Stimulated activated CD4-positive, alpha-beta T cell treated with anti-CD3 and anti-CD28 coated beads, Interleukin-2, amount 100 ng/mL, for 24 hours (primary cell): Measurements from ENCODE around the gene GRK3.

Experiments
- DNase-seq, 2 donors: peaks; one replicate each; pipeline ENCODE4 v3.0.0-alpha.2; 2020

The GRK3 gene

GRCh38 chr22:25764270-25765015 is 200.0 kb downstream of the GRK3 start:
- DNase-seq: no peak

DNA sequence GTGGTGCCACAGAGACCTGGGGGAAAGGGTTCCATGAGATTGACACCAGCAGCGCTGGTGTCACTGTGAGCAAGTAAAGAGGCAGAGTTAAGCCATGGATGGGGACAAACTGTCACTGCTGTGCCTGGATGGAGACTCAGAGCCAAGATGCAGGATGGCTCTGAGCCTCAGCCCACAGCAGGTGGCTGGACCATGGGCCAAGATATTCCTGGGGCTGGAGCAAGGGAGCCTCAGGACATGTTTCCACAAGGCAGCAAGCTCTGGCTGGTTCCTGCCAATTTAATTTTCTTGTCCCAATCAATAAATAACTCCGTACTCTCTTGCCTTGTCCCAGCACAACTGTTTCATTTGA is 200.5 kb downstream of the GRK3 start:
- no peak for DNase-seq

- DNase-seq: no peak
Measured at GRCh38 chr22:25765801-25766200, 201.3 kb downstream of the GRK3 start.

DNA sequence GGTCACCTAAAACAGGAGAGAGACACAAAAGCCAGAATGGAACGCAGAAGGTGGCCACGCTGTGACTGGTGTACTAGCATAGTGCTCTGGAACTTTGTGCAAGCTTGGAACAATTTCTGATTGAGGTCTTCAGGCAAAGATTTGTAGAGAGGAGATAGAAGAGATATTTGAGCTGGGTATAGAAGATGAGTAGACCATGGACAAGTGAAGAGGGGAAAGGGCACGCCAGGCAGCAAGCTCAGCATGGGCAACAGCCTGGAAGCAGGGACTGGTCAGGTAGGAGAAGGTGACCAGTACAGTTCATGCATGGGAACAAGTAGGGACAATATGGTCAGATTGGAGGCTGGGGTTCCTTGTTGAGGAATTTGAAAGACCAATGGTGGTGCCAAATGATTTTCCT is 201.9 kb downstream of the GRK3 start:
- no peak for DNase-seq

GRCh38 chr22:25770333-25770732 is 205.9 kb downstream of the GRK3 start:
- no peak for DNase-seq

DNA sequence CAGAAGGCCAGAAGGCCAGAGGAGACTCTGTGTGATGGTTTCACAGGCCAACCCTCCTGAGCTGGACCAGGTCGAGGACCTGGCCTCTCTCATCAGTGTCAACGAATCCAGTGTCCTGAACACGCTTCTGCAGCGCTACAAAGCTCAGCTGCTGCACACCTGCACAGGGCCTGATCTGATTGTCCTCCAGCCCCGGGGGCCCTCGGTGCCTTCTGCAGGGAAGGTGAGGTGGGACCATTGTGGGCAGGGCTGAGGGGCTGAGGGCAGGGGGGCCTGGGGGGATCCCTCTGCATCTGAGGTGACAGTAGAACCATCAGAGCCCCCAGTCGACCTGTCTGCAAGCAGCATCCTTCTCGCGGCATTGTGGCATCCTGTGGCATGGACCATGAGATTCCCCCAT is 207.8 kb downstream of the GRK3 start:
- no peak for DNase-seq

- no peak for DNase-seq
Measured at GRCh38 chr22:25774575-25775026, 210.1 kb downstream of the GRK3 start.

DNA sequence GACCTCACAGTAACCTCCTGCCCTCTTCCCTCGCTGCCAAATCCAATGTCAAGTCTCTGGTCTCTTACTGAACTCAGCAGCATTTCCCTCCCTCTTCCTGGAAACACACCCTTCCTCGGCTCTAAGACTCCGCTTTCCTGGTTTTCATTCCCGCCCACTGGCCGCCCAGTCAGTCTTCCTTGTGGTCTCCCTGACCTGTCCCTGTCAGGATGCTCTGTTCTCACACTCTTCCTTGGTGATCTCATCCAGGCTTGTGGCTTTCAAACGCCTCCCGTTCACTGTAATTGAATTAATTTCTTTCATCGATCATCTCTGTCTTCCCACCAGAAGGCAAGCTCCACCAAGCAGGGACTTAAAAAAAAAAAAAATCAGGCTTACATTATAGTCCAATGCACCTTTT is 211.1 kb downstream of the GRK3 start:
- no peak for DNase-seq

DNA sequence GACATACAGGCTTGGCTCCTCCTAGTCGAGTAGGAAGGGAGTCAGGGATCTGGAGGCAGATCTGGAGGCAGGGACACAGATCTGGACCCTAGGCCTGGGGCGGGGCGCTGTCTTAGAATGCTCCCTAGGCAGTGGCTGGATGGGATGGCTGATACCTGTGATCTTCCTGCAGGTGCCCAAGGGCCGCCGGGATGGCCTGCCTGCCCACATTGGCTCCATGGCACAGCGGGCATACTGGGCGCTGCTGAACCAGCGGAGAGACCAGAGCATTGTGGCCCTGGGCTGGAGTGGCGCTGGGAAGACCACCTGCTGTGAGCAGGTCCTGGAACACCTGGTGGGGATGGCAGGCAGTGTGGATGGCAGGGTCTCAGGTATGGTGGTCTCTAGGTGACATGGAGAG is 212.9 kb downstream of the GRK3 start:
- DNase-seq: no peak

DNA sequence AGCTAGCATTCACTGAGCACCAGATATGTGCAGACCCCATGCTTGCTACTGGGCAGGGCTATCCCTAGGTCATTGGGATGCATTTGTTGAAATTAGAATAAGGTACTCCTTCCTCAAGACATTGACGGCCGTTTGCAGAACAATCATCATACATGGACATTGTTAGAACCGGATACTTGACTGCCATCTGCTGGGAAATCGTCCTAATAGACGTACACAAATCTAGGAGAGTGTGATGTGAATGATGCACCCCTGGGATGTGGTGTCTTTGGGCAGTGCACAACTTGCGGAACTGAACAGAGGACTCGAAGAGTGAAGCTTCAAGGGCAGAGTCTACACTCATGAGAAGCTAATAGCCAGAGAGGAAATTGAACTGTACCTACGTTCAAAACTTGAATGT is 213.4 kb downstream of the GRK3 start:
- DNase-seq: no peak
